OCI-LY1 (cell line): ENCODE data around the gene SH3BGR.

Source experiments
- H2AFZ ChIP-seq: fragments of 200-600 bp; sonication (generic), shearing (Covaris generic); 2 replicates; pipeline ENCODE4 v1.6.0; 2014; ENCODE audit warnings: antibody characterized with exemption, mild to moderate bottlenecking, low read length
- H3F3A ChIP-seq: fragments of 200-600 bp; sonication (generic), shearing (Covaris generic); 2 replicates; pipeline ENCODE4 v1.6.0; 2014; ENCODE audit warnings: mild to moderate bottlenecking, antibody characterized with exemption, low read length, moderate library complexity; ENCODE audit not compliant: insufficient read depth
- H3K27ac ChIP-seq: fragments of 200-600 bp; sonication (generic); 2 replicates; pipeline ENCODE4 v1.5.1; 2014; ENCODE audit warnings: low read length, mixed run types, mild to moderate bottlenecking, low read depth; ENCODE audit not compliant: poor library complexity, severe bottlenecking
- H3K27me3 ChIP-seq: fragments of 200-600 bp; sonication (generic); 2 replicates; pipeline ENCODE4 v1.6.0; 2014; ENCODE audit warnings: antibody characterized with exemption, mild to moderate bottlenecking, low read length, moderate library complexity; ENCODE audit not compliant: insufficient read depth
- H3K36me3 ChIP-seq: fragments of 200-600 bp; sonication (generic); 2 replicates; pipeline ENCODE4 v1.6.1; 2014; ENCODE audit warnings: mild to moderate bottlenecking, antibody characterized with exemption, low read length, moderate library complexity, mixed read lengths; ENCODE audit not compliant: insufficient read depth
- H3K4me1 ChIP-seq: fragments of 200-600 bp; sonication (generic); 2 replicates; pipeline ENCODE4 v1.5.1; 2014; ENCODE audit warnings: mild to moderate bottlenecking, low read length, moderate library complexity; ENCODE audit not compliant: insufficient read depth, severe bottlenecking
- H3K4me2 ChIP-seq: fragments of 200-600 bp; sonication (generic), shearing (Covaris generic); 2 replicates; pipeline ENCODE4 v1.6.1; 2014; ENCODE audit warnings: low read length
- H3K4me3 ChIP-seq: fragments of 200-600 bp; sonication (generic); 2 replicates; pipeline ENCODE4 v1.5.1; 2014; ENCODE audit warnings: low read length, low read depth, mild to moderate bottlenecking, mixed read lengths; ENCODE audit not compliant: poor library complexity, severe bottlenecking
- H3K79me2 ChIP-seq: fragments of 200-600 bp; shearing (Covaris generic); 2 replicates; pipeline ENCODE4 v1.6.1; 2016; ENCODE audit warnings: mixed run types, low read length, mixed read lengths; ENCODE audit not compliant: insufficient read depth
- H3K9ac ChIP-seq: fragments of 200-600 bp; sonication (generic), shearing (Covaris generic); 2 replicates; pipeline ENCODE4 v1.6.1; 2014; ENCODE audit warnings: mild to moderate bottlenecking, low read length, mixed read lengths
- H3K9me2 ChIP-seq: fragments of 200-600 bp; sonication (generic), shearing (Covaris generic); 2 replicates; pipeline ENCODE4 v1.6.1; 2014; ENCODE audit warnings: low read depth, mild to moderate bottlenecking, low read length, mixed read lengths
- H3K9me3 ChIP-seq: fragments of 200-600 bp; shearing (Covaris generic); 2 replicates; pipeline ENCODE4 v1.6.1; 2014; ENCODE audit warnings: low read length, mixed read lengths
- H4K20me1 ChIP-seq: fragments of 200-600 bp; sonication (generic), shearing (Covaris generic); 2 replicates; pipeline ENCODE4 v1.6.0; 2016; ENCODE audit warnings: mild to moderate bottlenecking, low read length; ENCODE audit not compliant: insufficient read depth
- CTCF ChIP-seq: fragments of 200-600 bp; sonication (generic), shearing (Covaris generic); IDR thresholded peaks from 2 replicates; pipeline ENCODE4 v1.5.1; 2017; ENCODE audit warnings: mild to moderate bottlenecking, antibody characterized with exemption, low read length, moderate library complexity, mixed read lengths
- EZH2 ChIP-seq: fragments of 200-600 bp; sonication (generic), shearing (Covaris generic); IDR thresholded peaks from 2 replicates; pipeline ENCODE4 v1.8.0; 2017; ENCODE audit warnings: borderline replicate concordance, mixed run types, mild to moderate bottlenecking, antibody characterized with exemption, low read length, moderate library complexity, mixed read lengths

SH3BGR gene

DNA sequence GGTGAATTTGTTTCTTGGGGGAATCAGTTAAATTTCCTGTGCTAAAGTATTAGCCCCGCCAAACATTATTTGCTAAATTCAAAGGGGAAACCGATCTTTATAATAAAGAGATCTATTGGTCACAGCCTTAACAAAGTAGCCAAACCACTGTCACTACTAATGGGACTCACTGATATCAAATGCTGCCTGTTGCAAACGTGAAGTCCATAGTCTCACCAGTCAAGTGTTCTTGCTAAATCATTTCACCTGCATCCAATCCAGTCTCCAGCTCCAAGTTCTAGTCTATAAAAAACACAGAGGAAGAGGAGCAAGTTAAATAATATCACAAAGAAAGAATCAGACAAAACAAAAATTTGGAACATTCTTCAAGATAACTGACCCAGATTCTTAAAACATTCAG is 30.1 kb downstream of the SH3BGR start:
- H3K4me2 ChIP-seq = no peak overlapping the region
- H3K27ac ChIP-seq = no peak overlapping the region
- H3K4me1 ChIP-seq = no peaks in the 10 kb centered on the region
- H3K9me3 ChIP-seq = no peaks in the 10 kb centered on the region
- no peaks in the 10 kb centered on the region for H3F3A ChIP-seq
- no peaks in the 10 kb centered on the region for H3K27me3 ChIP-seq
- H3K79me2 ChIP-seq = no peaks in the 10 kb centered on the region
- no peak overlapping the region for H3K9ac ChIP-seq
- no peak overlapping the region for H3K4me3 ChIP-seq
- H2AFZ ChIP-seq = no peak overlapping the region
- no peaks in the 10 kb centered on the region for H4K20me1 ChIP-seq
- no peaks in the 10 kb centered on the region for H3K9me2 ChIP-seq
- no peaks in the 10 kb centered on the region for H3K36me3 ChIP-seq
- TF ChIP-seq CTCF (no peak), EZH2 (no peak)

DNA sequence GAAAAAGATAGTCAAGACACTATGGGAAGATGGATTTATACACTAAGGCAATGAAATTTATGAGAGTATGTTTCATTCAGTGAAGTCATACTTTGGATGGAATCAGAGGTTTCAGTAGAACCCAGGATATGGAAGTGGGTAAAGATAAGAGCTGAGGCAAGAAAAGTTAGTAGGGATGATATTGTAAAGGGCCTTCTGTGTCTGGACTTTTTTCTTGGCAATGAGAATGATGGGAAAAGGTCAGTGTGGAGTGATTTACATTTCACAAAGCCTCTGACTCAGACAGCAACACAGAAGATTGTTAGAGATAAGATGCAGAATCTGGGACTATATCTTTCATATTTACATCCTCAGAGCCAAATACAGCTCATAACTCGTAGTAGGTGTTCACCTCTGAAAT is 32.1 kb downstream of the SH3BGR start:
- H3K36me3 ChIP-seq = no peaks in the 10 kb centered on the region
- H3F3A ChIP-seq = no peaks in the 10 kb centered on the region
- no peaks in the 10 kb centered on the region for H3K9me3 ChIP-seq
- no peak overlapping the region for H3K4me3 ChIP-seq
- H3K9me2 ChIP-seq = no peaks in the 10 kb centered on the region
- H3K27ac ChIP-seq = no peak overlapping the region
- H3K4me1 ChIP-seq = no peaks in the 10 kb centered on the region
- H4K20me1 ChIP-seq = no peaks in the 10 kb centered on the region
- no peaks in the 10 kb centered on the region for H3K27me3 ChIP-seq
- H3K4me2 ChIP-seq = no peak overlapping the region
- no peak for TF ChIP-seq CTCF
- no peak for TF ChIP-seq EZH2
- H3K9ac ChIP-seq = no peak overlapping the region
- H2AFZ ChIP-seq = no peak overlapping the region
- no peaks in the 10 kb centered on the region for H3K79me2 ChIP-seq

DNA sequence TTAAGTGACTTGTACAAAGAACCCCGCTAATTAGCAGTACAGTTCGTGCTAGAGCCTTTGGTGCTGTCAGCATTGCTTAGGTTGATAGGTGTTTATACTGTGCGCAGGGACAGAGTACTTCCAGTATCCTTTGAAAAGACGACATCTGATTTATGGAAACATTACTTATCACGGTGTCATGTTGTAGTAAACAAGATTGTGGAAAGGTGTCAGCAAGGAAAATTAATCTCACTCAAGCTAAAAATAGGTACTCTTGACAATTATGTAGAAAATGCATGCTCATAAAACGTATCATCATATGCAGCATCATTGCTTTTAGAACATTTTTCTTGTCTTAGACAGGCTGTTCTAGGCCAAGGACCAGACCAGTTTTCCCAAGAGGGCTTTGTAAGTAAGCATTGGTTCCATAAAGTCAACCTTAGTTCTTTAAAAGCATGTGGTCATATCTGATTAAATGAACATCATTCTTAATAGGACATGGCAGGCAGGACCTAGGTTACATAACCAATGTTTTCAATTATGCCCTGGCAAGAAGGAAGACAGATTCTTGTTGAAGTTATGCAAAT is 33.0 kb downstream of the SH3BGR start:
- Histone ChIP-seq H3K27ac (no peak overlapping the region), H3K4me3 (no peak overlapping the region), H3K27me3 (no peaks in the 10 kb centered on the region), H3K36me3 (no peaks in the 10 kb centered on the region), H3K4me2 (no peak overlapping the region), H3K9me3 (no peaks in the 10 kb centered on the region), H3K79me2 (no peaks in the 10 kb centered on the region), H3F3A (no peaks in the 10 kb centered on the region), H2AFZ (no peak overlapping the region), H3K4me1 (no peaks in the 10 kb centered on the region), H4K20me1 (no peaks in the 10 kb centered on the region), H3K9ac (no peak overlapping the region), H3K9me2 (no peaks in the 10 kb centered on the region)
- TF ChIP-seq EZH2 = no peak
- no peak for TF ChIP-seq CTCF
